ENCODE results near the gene SCFD2. TPM values are rescaled to one million over a fixed set of nuclear protein-coding genes. Genes with fewer than 3 reads are reported as not detected.
"Not testable (repeated sequence)": the region's sequence is repeated elsewhere in the genome, so short reads cannot be mapped to it uniquely, and the experiment has no call there.

SCFD2 gene
- total RNA-seq, 6 experiments from 2014 or later = 35.2 to 46.7 (median 41.5) TPM

DNA sequence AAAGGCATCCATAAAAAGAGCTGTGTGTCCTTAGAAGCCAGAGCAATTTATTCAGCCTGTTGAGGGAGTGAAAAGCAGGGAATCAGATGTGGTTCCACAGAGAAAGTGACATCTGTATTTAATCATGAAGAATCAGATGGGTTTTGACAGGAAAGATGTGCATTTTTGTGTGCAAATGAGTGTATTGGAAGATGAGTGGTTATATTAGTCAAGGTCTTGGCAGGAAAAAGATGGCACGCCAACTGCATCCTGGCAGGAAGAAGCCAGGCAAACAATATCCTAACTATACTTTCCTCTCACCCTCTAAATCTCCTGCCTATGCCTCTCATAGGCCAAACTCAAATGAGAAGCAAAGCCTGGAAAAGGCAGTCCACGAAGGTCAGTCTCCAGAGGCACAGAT lies 59.1 kb downstream of the SCFD2 start:
- peaks cover 41% of the 10 kb centered on the region for H3K36me3 Mint-ChIP-seq (ENCODE audit: low read depth)
- H3K4me3 Mint-ChIP-seq = peak overlapping the region; percentile 45
- peak; percentile 84 for DNase-seq
- no peaks in the 10 kb centered on the region for H3K27me3 Mint-ChIP-seq (ENCODE audit: insufficient read depth)
- H3K4me1 Mint-ChIP-seq (ENCODE audit: low read depth) = peaks cover 60% of the 10 kb centered on the region
- H3K27ac Mint-ChIP-seq = peak overlapping the region; percentile 87
- H3K9me3 Mint-ChIP-seq = peaks cover 15% of the 10 kb centered on the region
- TF ChIP-seq, protein P1, sequence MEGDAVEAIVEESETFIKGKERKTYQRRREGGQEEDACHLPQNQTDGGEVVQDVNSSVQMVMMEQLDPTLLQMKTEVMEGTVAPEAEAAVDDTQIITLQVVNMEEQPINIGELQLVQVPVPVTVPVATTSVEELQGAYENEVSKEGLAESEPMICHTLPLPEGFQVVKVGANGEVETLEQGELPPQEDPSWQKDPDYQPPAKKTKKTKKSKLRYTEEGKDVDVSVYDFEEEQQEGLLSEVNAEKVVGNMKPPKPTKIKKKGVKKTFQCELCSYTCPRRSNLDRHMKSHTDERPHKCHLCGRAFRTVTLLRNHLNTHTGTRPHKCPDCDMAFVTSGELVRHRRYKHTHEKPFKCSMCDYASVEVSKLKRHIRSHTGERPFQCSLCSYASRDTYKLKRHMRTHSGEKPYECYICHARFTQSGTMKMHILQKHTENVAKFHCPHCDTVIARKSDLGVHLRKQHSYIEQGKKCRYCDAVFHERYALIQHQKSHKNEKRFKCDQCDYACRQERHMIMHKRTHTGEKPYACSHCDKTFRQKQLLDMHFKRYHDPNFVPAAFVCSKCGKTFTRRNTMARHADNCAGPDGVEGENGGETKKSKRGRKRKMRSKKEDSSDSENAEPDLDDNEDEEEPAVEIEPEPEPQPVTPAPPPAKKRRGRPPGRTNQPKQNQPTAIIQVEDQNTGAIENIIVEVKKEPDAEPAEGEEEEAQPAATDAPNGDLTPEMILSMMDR (IDR thresholded peaks at IDR 0.05) = no peak

DNA sequence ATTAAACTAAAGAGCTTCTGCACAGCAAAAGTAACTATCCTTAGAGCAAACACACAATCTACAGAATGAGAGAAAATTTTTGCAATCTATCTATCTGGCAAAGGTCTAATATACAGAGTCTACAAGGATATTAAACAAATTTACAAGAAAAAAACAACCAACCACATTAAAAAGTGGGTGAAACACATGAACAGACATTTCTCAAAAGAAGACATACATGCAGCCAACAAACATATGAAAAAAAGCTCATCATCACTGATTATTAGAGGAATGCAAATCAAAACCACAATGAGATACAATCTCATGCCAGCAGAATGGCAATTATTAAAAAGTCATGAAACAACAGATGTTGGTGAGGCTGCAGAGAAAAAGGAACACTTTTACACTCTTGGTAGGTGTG lies 73.7 kb downstream of the SCFD2 start:
- not testable (repeated sequence) for H3K27me3 Mint-ChIP-seq (ENCODE audit: insufficient read depth)

DNA sequence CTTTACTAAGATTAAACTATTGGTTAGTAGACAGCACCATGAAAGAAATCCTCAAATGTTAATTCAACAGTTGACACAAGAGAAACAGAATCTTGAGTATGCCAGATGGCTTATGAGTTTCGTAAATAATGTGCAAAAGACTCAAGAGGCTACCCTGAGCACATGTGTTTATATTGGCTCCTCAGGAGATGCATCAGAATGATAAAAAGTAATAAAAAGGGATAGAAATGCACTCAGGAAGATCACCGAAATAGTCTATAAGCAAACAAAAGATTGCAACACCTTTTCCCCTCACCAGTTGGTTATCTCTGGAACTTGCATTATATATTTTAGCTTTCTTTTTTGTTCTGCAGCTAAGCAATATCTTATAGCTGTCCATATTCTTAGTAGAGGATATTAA lies 84.4 kb downstream of the SCFD2 start:
- no peaks in the 10 kb centered on the region for H3K9me3 Mint-ChIP-seq
- TF ChIP-seq, protein P1 (IDR thresholded peaks at IDR 0.05) = no peak
- H3K4me1 Mint-ChIP-seq (ENCODE audit: low read depth) = peaks cover 12% of the 10 kb centered on the region
- peaks cover 1% of the 10 kb centered on the region; the same call in 1 of the 2 replicates for H3K27me3 Mint-ChIP-seq (ENCODE audit: insufficient read depth)
- peaks cover 5% of the 10 kb centered on the region; the same call in 1 of the 2 replicates for H3K36me3 Mint-ChIP-seq (ENCODE audit: low read depth)
- no peak overlapping the region for H3K4me3 Mint-ChIP-seq
- no peak for DNase-seq
- H3K27ac Mint-ChIP-seq = no peak overlapping the region

More for the DNA sequence above, 73.7 kb downstream of the SCFD2 start:
- Mint-ChIP-seq H3K9me3 (peaks cover 40% of the 10 kb centered on the region), H3K36me3 (ENCODE audit: low read depth) (peaks cover 74% of the 10 kb centered on the region)
- not testable (repeated sequence) for H3K27ac Mint-ChIP-seq; H3K4me1 Mint-ChIP-seq (ENCODE audit: low read depth); DNase-seq; H3K4me3 Mint-ChIP-seq

DNA sequence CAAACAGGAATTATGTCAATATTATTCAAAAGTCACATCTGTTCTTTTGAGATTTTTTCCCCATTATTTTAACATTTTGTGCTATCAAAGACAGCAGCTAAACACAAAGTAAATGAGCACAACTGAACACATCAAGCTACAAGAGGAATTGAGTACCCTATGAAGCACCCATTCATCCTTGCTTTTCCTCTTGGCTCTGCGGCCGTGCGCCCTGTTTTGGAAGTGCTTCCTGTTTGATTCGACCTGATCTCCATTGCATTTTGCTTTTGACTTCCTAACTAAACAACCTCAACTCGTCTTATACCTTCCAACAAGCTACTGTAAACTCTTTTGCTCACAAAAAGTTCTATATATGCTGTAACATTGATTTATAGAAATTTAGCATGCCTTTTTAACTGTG lies 85.0 kb downstream of the SCFD2 start:
- DNase-seq = no peak
- Mint-ChIP-seq H3K36me3 (ENCODE audit: low read depth) (peaks cover 5% of the 10 kb centered on the region; the same call in 1 of the 2 replicates), H3K27me3 (ENCODE audit: insufficient read depth) (peaks cover 1% of the 10 kb centered on the region; the same call in 1 of the 2 replicates), H3K4me1 (ENCODE audit: low read depth) (peaks cover 12% of the 10 kb centered on the region), H3K4me3 (no peak overlapping the region), H3K27ac (no peak overlapping the region), H3K9me3 (no peaks in the 10 kb centered on the region)
- TF ChIP-seq, protein P1 (IDR thresholded peaks at IDR 0.05) = no peak

DNA sequence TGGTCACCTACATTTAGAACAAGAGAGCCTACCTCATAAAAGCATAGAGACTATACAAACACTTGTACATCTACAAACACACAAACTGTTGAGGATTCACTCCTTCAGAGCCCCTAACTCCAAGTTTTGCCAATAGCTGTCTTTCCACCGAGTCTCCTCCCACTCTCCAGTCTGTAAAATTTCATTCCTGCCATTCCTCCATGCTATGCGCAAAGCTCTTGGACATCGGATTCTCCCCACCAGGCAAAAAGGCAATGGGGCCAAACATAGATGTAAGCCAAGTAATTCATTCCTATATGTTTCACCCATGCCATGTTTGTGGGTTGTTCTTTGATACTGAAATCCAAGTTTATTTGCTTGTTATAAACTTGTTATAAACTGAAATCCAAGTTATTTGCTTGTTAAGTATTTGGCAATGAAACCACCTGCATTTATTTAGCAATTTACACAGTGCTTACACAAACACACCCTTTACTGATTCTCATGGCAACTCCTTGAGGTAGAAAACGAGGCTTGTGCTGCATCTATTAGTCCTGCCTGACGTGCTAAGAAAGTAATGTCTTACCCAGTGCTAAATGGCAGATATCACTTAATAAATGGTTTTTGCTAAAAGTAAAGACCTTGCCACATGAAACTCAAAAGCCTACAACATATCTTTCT lies 91.1 kb downstream of the SCFD2 start:
- peaks cover 23% of the 10 kb centered on the region for H3K4me1 Mint-ChIP-seq (ENCODE audit: low read depth)
- no peaks in the 10 kb centered on the region for H3K9me3 Mint-ChIP-seq
- no peak overlapping the region for H3K4me3 Mint-ChIP-seq
- H3K27ac Mint-ChIP-seq = no peak overlapping the region
- peaks cover 19% of the 10 kb centered on the region; the same call in 1 of the 2 replicates for H3K36me3 Mint-ChIP-seq (ENCODE audit: low read depth)
- TF ChIP-seq, protein P1 (IDR thresholded peaks at IDR 0.05) = no peak
- H3K27me3 Mint-ChIP-seq (ENCODE audit: insufficient read depth) = no peaks in the 10 kb centered on the region
- no peak for DNase-seq

DNA sequence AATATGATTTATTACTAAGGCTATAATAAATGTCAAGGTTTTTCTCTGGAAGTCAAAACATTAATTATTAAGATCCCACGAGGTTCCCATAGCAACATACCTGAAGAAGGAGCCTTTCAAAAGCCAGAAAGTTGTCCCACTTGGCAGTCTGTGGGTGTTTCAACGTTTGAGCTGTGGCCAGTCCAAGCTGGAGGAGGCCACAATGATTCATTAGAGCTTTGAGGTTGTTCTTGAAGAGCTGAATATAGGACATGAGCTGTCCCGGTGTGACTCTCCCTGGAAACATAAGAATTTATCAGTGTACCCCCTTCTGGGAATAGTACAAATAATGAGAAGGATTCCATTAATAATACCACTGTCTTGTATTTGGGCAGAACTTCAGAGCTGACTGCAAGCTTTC lies 92.1 kb downstream of the SCFD2 start:
- H3K36me3 Mint-ChIP-seq (ENCODE audit: low read depth) = peaks cover 22% of the 10 kb centered on the region
- H3K27ac Mint-ChIP-seq = peak overlapping the region; percentile 52; the same call in 1 of the 2 replicates
- H3K9me3 Mint-ChIP-seq = no peaks in the 10 kb centered on the region
- peak; percentile 48 for DNase-seq
- no peak overlapping the region for H3K4me3 Mint-ChIP-seq
- H3K4me1 Mint-ChIP-seq (ENCODE audit: low read depth) = peaks cover 23% of the 10 kb centered on the region
- H3K27me3 Mint-ChIP-seq (ENCODE audit: insufficient read depth) = no peaks in the 10 kb centered on the region
- TF ChIP-seq, protein P1 (IDR thresholded peaks at IDR 0.05) = no peak
